ENCODE results near the gene CBLB. TPM values are rescaled to one million over a fixed set of nuclear protein-coding genes. Genes with fewer than 3 reads are reported as not detected.

Gene CBLB
- total RNA-seq, 1 donor from 2014 or later, result 45.9 TPM

GRCh38 chr3:105614288-105615030, 254.4 kb downstream of the CBLB start:
- Mint-ChIP-seq H3K27ac (ENCODE audit: unreplicated experiment) (no peak overlapping the region), H3K36me3 (ENCODE audit: low read depth, unreplicated experiment) (no peaks in the 10 kb centered on the region), H3K4me1 (ENCODE audit: low read depth, unreplicated experiment) (peaks cover 22% of the 10 kb centered on the region), H3K9me3 (ENCODE audit: unreplicated experiment) (no peaks in the 10 kb centered on the region), H3K27me3 (ENCODE audit: low read depth, unreplicated experiment) (no peaks in the 10 kb centered on the region), H3K4me3 (ENCODE audit: unreplicated experiment) (no peak overlapping the region)
- Histone ChIP-seq H3K27ac (ENCODE audit: low read depth, low read length) (no peak overlapping the region), H3K4me3 (ENCODE audit: insufficient read depth, low read depth, low read length) (no peak overlapping the region), H4K20me1 (ENCODE audit: insufficient read depth, low read length) (no peaks in the 10 kb centered on the region), H3K36me3 (ENCODE audit: insufficient read depth, low read length) (no peaks in the 10 kb centered on the region), H3K4me2 (ENCODE audit: low read length) (no peak overlapping the region), H3K4me1 (ENCODE audit: insufficient read depth, low read length) (no peaks in the 10 kb centered on the region), H3K9ac (ENCODE audit: low read length) (no peak overlapping the region), H3K27me3 (ENCODE audit: insufficient read depth, low read length) (no peaks in the 10 kb centered on the region), H3K79me2 (ENCODE audit: insufficient read depth, low read length) (no peaks in the 10 kb centered on the region), H3K9me3 (ENCODE audit: insufficient read depth, low read depth, low read length) (no peaks in the 10 kb centered on the region), H2AFZ (ENCODE audit: low read depth, low read length) (no peak overlapping the region)
- TF ChIP-seq CTCF (IDR thresholded peaks at IDR 0.05; ENCODE audit: insufficient read depth, low read depth, low read length) (no peak), EZH2 (IDR thresholded peaks at IDR 0.05; ENCODE audit: insufficient read depth, low read length) (no peak)
- DNase-seq (ENCODE audit: low read depth) (peak; percentile 54), FAIRE-seq (peak; percentile 5)

- Mint-ChIP-seq H3K27me3 (ENCODE audit: low read depth, unreplicated experiment) (no peaks in the 10 kb centered on the region), H3K4me3 (ENCODE audit: unreplicated experiment) (no peak overlapping the region), H3K4me1 (ENCODE audit: low read depth, unreplicated experiment) (peaks cover 17% of the 10 kb centered on the region), H3K36me3 (ENCODE audit: low read depth, unreplicated experiment) (no peaks in the 10 kb centered on the region), H3K9me3 (ENCODE audit: unreplicated experiment) (no peaks in the 10 kb centered on the region), H3K27ac (ENCODE audit: unreplicated experiment) (peak overlapping the region; percentile 41)
- H3K27me3 ChIP-seq (ENCODE audit: insufficient read depth, low read length), result no peaks in the 10 kb centered on the region
- no peak overlapping the region for H3K9ac ChIP-seq (ENCODE audit: low read length)
- H3K27ac ChIP-seq (ENCODE audit: low read depth, low read length), result no peak overlapping the region
- H2AFZ ChIP-seq (ENCODE audit: low read depth, low read length), result no peak overlapping the region
- H3K4me1 ChIP-seq (ENCODE audit: insufficient read depth, low read length), result no peaks in the 10 kb centered on the region
- H3K4me3 ChIP-seq (ENCODE audit: insufficient read depth, low read depth, low read length), result no peak overlapping the region
- H3K9me3 ChIP-seq (ENCODE audit: insufficient read depth, low read depth, low read length), result no peaks in the 10 kb centered on the region
- FAIRE-seq (no peak), DNase-seq (ENCODE audit: low read depth) (peak; percentile 16)
- H3K79me2 ChIP-seq (ENCODE audit: insufficient read depth, low read length), result no peaks in the 10 kb centered on the region
- H3K4me2 ChIP-seq (ENCODE audit: low read length), result no peak overlapping the region
- H3K36me3 ChIP-seq (ENCODE audit: insufficient read depth, low read length), result no peaks in the 10 kb centered on the region
- TF ChIP-seq EZH2 (IDR thresholded peaks at IDR 0.05; ENCODE audit: insufficient read depth, low read length) (no peak), CTCF (IDR thresholded peaks at IDR 0.05; ENCODE audit: insufficient read depth, low read depth, low read length) (no peak)
- H4K20me1 ChIP-seq (ENCODE audit: insufficient read depth, low read length), result no peaks in the 10 kb centered on the region
These were observed 255.7 kb downstream of the CBLB start for GRCh38 chr3:105613120-105613519.

Data from astrocyte (in vitro differentiated cells and primary cell).